Liver (tissue), 3 donors: Measurements from ENCODE around the gene GRB14.

ENCODE experiments used
- EGR1 ChIP-seq, 2 donors: IDR thresholded peaks; 2 replicates each; pipeline ENCODE4 v1.6.1; 2016 to 2018; ENCODE audit warnings: antibody characterized with exemption in 2 of 2, low read depth in 2 of 2
- FOXA1 ChIP-seq: IDR thresholded peaks from 2 replicates; pipeline ENCODE4 v1.6.1; 2016; ENCODE audit warnings: antibody characterized with exemption
- GABPA ChIP-seq, 2 donors: IDR thresholded peaks in 1 of 2; conservative IDR thresholded peaks in 1 of 2; 2 replicates each; pipeline ENCODE4 v1.6.1; 2016; ENCODE audit warnings: antibody characterized with exemption in 2 of 2, mild to moderate bottlenecking in 1 of 2, moderate library complexity in 1 of 2
- JUND ChIP-seq, 2 donors: IDR thresholded peaks; 2 replicates each; pipeline ENCODE4 v1.6.1; 2016; ENCODE audit warnings: antibody characterized with exemption in 2 of 2
- RAD21 ChIP-seq, 2 donors: IDR thresholded peaks; 2 replicates each; pipeline ENCODE4 v1.6.1; 2016; ENCODE audit warnings: antibody characterized with exemption in 2 of 2, mild to moderate bottlenecking in 2 of 2
- SP1 ChIP-seq: IDR thresholded peaks from 2 replicates; pipeline ENCODE4 v1.6.1; 2018; ENCODE audit warnings: antibody characterized with exemption, mild to moderate bottlenecking
- TAF1 ChIP-seq: conservative IDR thresholded peaks from 2 replicates; pipeline ENCODE4 v1.6.1; 2016; ENCODE audit warnings: antibody characterized with exemption, mild to moderate bottlenecking
- YY1 ChIP-seq: IDR thresholded peaks from 2 replicates; pipeline ENCODE4 v1.6.1; 2016; ENCODE audit warnings: antibody characterized with exemption, mild to moderate bottlenecking
- TF ChIP-seq, protein P1 (sequence below): fragments of 150-350 bp; IDR thresholded peaks from 2 replicates; pipeline ENCODE4 v1.5.1; 2017; ENCODE audit warnings: improper control_type of control experiment, low read depth, low read length; ENCODE audit not compliant: missing input control
- TF ChIP-seq, protein P2 (sequence below): IDR thresholded peaks from 2 replicates; pipeline ENCODE4 v1.6.1; 2016; ENCODE audit warnings: antibody characterized with exemption
- TF ChIP-seq, protein P3 (sequence below): IDR thresholded peaks from 2 replicates; pipeline ENCODE4 v1.6.1; 2016; ENCODE audit warnings: antibody characterized with exemption
- TF ChIP-seq, protein P4 (sequence below): IDR thresholded peaks from 2 replicates; pipeline ENCODE4 v1.6.1; 2016; ENCODE audit warnings: antibody characterized with exemption
- donor health status: healthy.
- donor health status: healthy.

DNA sequence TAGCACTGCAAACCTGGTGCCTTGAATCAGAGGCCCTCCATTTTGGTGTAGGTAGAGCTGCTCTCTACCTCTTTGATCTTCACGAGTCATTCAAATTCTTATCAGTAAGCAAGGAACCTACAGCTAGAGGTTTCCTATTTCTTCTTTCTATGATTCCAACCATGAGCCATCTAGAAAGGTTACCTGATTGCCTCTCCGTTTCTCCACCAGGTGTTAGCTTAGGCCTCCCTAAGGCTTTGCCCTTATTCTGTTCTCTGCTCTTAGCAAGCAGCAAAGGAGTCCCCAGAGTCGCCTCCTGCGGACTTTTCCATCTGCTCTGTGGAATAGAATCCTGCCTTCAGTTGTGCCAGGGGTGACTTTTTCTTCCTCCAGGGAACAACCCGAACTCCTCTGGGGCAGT is 173.6 kb downstream of the GRB14 start:
- TF ChIP-seq, protein P1, sequence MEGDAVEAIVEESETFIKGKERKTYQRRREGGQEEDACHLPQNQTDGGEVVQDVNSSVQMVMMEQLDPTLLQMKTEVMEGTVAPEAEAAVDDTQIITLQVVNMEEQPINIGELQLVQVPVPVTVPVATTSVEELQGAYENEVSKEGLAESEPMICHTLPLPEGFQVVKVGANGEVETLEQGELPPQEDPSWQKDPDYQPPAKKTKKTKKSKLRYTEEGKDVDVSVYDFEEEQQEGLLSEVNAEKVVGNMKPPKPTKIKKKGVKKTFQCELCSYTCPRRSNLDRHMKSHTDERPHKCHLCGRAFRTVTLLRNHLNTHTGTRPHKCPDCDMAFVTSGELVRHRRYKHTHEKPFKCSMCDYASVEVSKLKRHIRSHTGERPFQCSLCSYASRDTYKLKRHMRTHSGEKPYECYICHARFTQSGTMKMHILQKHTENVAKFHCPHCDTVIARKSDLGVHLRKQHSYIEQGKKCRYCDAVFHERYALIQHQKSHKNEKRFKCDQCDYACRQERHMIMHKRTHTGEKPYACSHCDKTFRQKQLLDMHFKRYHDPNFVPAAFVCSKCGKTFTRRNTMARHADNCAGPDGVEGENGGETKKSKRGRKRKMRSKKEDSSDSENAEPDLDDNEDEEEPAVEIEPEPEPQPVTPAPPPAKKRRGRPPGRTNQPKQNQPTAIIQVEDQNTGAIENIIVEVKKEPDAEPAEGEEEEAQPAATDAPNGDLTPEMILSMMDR = no peak
- TF ChIP-seq, protein P2, sequence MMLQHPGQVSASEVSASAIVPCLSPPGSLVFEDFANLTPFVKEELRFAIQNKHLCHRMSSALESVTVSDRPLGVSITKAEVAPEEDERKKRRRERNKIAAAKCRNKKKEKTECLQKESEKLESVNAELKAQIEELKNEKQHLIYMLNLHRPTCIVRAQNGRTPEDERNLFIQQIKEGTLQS = no peak
- no peak for TF ChIP-seq EGR1 (IDR thresholded peaks at IDR 0.05; ENCODE audit: low read depth in 2 of 2)
- TF ChIP-seq TAF1 = no peak
- no peak for TF ChIP-seq JUND (IDR thresholded peaks at IDR 0.05)
- no peak for TF ChIP-seq FOXA1
- TF ChIP-seq, protein P3, sequence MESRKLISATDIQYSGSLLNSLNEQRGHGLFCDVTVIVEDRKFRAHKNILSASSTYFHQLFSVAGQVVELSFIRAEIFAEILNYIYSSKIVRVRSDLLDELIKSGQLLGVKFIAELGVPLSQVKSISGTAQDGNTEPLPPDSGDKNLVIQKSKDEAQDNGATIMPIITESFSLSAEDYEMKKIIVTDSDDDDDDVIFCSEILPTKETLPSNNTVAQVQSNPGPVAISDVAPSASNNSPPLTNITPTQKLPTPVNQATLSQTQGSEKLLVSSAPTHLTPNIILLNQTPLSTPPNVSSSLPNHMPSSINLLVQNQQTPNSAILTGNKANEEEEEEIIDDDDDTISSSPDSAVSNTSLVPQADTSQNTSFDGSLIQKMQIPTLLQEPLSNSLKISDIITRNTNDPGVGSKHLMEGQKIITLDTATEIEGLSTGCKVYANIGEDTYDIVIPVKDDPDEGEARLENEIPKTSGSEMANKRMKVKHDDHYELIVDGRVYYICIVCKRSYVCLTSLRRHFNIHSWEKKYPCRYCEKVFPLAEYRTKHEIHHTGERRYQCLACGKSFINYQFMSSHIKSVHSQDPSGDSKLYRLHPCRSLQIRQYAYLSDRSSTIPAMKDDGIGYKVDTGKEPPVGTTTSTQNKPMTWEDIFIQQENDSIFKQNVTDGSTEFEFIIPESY = no peak
- TF ChIP-seq YY1 = no peak
- TF ChIP-seq SP1 = no peak
- no peak for TF ChIP-seq GABPA (IDR thresholded peaks at IDR 0.05 in 1 of 2, conservative IDR thresholded peaks at IDR 0.05 in 1 of 2)
- no peak for TF ChIP-seq RAD21 (IDR thresholded peaks at IDR 0.05)
- TF ChIP-seq, protein P4, sequence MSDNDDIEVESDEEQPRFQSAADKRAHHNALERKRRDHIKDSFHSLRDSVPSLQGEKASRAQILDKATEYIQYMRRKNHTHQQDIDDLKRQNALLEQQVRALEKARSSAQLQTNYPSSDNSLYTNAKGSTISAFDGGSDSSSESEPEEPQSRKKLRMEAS = no peak
